WTC11 (cell line): ENCODE data around the gene CSH2. TPM values are rescaled to one million over a fixed set of nuclear protein-coding genes. Genes with fewer than 3 reads are reported as not detected.

Experiments used
- ATAC-seq: fragments of 200-7000 bp; cut with Tn5 transposase; 2 replicates; pipeline ENCODE4 v1.10.0; 2021; ENCODE audit warnings: mild to moderate bottlenecking, moderate library complexity
- CTCF ChIA-PET: fragments of 300-600 bp; sonication (Branson Sonifier 250); formaldehyde crosslinking; loops from one replicate; lab custom pipeline; 2021; ENCODE audit warnings: antibody characterized with exemption; lab: Charles Lee
- POLR2A ChIA-PET: fragments of 350-600 bp; sonication (Branson Sonifier 250); formaldehyde crosslinking; loops from one replicate; lab custom pipeline; 2021; ENCODE audit warnings: antibody characterized with exemption; lab: Charles Lee
- DNase-seq: peaks from one replicate; pipeline ENCODE4 v3.0.0; 2021; ENCODE audit warnings: low spot score
- H3K27ac Mint-ChIP-seq: 2 replicates; pipeline ENCODE4 v1.8.0; 2021; ENCODE audit warnings: mixed read lengths
- H3K27me3 Mint-ChIP-seq: 2 replicates; pipeline ENCODE4 v1.8.0; 2021; ENCODE audit warnings: low read depth, mild to moderate bottlenecking, moderate library complexity, mixed read lengths
- H3K36me3 Mint-ChIP-seq: 2 replicates; pipeline ENCODE4 v1.8.0; 2021; ENCODE audit warnings: mixed read lengths
- H3K4me1 Mint-ChIP-seq: 2 replicates; pipeline ENCODE4 v1.8.0; 2022; ENCODE audit warnings: mixed read lengths
- H3K4me3 Mint-ChIP-seq: 2 replicates; pipeline ENCODE4 v1.8.0; 2021; ENCODE audit warnings: mild to moderate bottlenecking, moderate library complexity, mixed read lengths
- H3K9me3 Mint-ChIP-seq: 2 replicates; pipeline ENCODE4 v1.8.0; 2021; ENCODE audit warnings: mixed read lengths
- CBFB ChIP-seq: sonication (generic); formaldehyde crosslinking; IDR thresholded peaks from 2 replicates; pipeline ENCODE4 v1.8.1; 2022; ENCODE audit warnings: mild to moderate bottlenecking, low read depth, missing genetic modification reagents
- ELF4 ChIP-seq: sonication (generic); formaldehyde crosslinking; IDR thresholded peaks from 2 replicates; pipeline ENCODE4 v1.8.1; 2022; ENCODE audit warnings: low read depth, mild to moderate bottlenecking, moderate library complexity, missing genetic modification reagents
- EMX1 ChIP-seq: fragments of 250-450 bp; sonication (Bioruptor Pico); IDR thresholded peaks from 2 replicates; pipeline ENCODE4 v1.8.0; 2021; ENCODE audit warnings: mild to moderate bottlenecking
- FOXK1 ChIP-seq: sonication (generic); formaldehyde crosslinking; IDR thresholded peaks from 2 replicates; pipeline ENCODE4 v1.8.0; 2022; ENCODE audit warnings: mild to moderate bottlenecking, moderate library complexity, missing genetic modification reagents
- IRF2 ChIP-seq: sonication (generic); formaldehyde crosslinking; IDR thresholded peaks from 2 replicates; pipeline ENCODE4 v1.8.0; 2022; ENCODE audit warnings: low read depth, missing genetic modification reagents, borderline replicate concordance
- JUN ChIP-seq: sonication (generic); formaldehyde crosslinking; IDR thresholded peaks from 2 replicates; pipeline ENCODE4 v1.8.0; 2023; ENCODE audit warnings: mild to moderate bottlenecking, missing genetic modification reagents
- MXD4 ChIP-seq: fragments of 250-450 bp; sonication (Bioruptor Pico); IDR thresholded peaks from 2 replicates; pipeline ENCODE4 v1.8.0; 2021; ENCODE audit warnings: mild to moderate bottlenecking, moderate library complexity, borderline replicate concordance
- MYBL2 ChIP-seq: sonication (generic); formaldehyde crosslinking; IDR thresholded peaks from 2 replicates; pipeline ENCODE4 v1.8.1; 2023; ENCODE audit warnings: mild to moderate bottlenecking, moderate library complexity, missing genetic modification reagents
- total RNA-seq: library from RNA; stranded (reverse); gene quantifications from 3 replicates; pipeline ENCODE4 v1.2.3, GENCODE V29; 2021
- TF ChIP-seq, protein P1 (sequence below): fragments of 250-450 bp; sonication (Bioruptor Pico); IDR thresholded peaks from 2 replicates; pipeline ENCODE4 v1.9.0; 2021; ENCODE audit warnings: mild to moderate bottlenecking, borderline replicate concordance
- TF ChIP-seq, protein P2 (sequence below): sonication (generic); formaldehyde crosslinking; IDR thresholded peaks from 2 replicates; pipeline ENCODE4 v1.8.0; 2023; ENCODE audit warnings: missing genetic modification reagents, mild to moderate bottlenecking, borderline replicate concordance
- TF ChIP-seq, protein P3 (sequence below): sonication (generic); formaldehyde crosslinking; IDR thresholded peaks from 2 replicates; pipeline ENCODE4 v1.8.1; 2022; ENCODE audit warnings: mild to moderate bottlenecking, missing genetic modification reagents, moderate library complexity, borderline replicate concordance
- TF ChIP-seq, protein P4 (sequence below): sonication (generic); formaldehyde crosslinking; IDR thresholded peaks from 2 replicates; pipeline ENCODE4 v1.8.1; 2023; ENCODE audit warnings: mild to moderate bottlenecking, missing genetic modification reagents, moderate library complexity

Gene CSH2
- total RNA-seq, 1 experiment from 2014 or later, result not detected

DNA sequence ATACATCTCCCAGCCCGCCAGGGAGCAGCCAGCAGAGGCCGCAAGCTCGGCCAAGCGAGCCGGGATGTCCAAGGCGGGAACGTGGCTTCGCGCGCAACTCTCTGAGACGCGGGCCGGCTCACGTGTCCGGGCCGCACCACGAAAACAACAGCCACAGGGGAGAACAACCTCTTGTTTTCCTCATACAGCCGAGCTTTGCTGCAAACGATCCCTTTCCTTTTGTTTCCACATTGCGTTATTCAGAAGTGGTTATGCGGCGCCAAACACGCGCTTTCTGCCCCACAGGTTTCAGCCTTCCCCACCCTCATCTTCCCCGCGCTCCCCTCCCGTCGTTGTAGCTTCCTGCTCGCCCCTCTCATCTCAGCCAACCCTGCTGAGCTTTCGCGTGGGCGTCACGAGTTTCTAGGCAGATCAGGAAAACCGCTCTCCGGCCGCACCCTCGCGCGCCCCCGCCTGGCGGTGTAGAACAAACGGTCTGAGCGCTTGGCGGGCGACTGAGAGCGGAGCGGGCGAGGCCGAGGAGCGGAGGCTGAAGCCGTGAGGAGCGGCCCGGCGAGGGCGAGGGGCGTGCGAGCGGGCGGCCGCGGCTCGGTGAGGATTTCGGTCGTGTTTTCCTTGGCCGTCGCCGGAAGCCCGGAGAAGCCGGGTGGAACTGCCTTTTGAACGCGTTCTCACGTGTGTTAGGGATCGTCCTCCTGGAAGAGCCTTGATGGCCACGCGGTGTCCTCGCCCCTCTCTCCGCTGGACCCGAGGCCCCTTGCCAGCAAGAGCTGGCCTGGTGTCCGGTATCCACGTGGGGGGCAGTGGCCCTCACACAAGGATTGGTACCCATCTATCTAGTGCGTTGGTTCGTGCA lies 24.4 kb downstream of the CSH2 start (continued):
- TF ChIP-seq, protein P1, sequence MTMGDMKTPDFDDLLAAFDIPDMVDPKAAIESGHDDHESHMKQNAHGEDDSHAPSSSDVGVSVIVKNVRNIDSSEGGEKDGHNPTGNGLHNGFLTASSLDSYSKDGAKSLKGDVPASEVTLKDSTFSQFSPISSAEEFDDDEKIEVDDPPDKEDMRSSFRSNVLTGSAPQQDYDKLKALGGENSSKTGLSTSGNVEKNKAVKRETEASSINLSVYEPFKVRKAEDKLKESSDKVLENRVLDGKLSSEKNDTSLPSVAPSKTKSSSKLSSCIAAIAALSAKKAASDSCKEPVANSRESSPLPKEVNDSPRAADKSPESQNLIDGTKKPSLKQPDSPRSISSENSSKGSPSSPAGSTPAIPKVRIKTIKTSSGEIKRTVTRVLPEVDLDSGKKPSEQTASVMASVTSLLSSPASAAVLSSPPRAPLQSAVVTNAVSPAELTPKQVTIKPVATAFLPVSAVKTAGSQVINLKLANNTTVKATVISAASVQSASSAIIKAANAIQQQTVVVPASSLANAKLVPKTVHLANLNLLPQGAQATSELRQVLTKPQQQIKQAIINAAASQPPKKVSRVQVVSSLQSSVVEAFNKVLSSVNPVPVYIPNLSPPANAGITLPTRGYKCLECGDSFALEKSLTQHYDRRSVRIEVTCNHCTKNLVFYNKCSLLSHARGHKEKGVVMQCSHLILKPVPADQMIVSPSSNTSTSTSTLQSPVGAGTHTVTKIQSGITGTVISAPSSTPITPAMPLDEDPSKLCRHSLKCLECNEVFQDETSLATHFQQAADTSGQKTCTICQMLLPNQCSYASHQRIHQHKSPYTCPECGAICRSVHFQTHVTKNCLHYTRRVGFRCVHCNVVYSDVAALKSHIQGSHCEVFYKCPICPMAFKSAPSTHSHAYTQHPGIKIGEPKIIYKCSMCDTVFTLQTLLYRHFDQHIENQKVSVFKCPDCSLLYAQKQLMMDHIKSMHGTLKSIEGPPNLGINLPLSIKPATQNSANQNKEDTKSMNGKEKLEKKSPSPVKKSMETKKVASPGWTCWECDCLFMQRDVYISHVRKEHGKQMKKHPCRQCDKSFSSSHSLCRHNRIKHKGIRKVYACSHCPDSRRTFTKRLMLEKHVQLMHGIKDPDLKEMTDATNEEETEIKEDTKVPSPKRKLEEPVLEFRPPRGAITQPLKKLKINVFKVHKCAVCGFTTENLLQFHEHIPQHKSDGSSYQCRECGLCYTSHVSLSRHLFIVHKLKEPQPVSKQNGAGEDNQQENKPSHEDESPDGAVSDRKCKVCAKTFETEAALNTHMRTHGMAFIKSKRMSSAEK (CRISPR knock-in tag), result no peak
- 0 out of 2 replicates have a peak, but pooled peaks have one; percentile 85 for TF ChIP-seq IRF2 (CRISPR knock-in tag)
- TF ChIP-seq, protein P2, sequence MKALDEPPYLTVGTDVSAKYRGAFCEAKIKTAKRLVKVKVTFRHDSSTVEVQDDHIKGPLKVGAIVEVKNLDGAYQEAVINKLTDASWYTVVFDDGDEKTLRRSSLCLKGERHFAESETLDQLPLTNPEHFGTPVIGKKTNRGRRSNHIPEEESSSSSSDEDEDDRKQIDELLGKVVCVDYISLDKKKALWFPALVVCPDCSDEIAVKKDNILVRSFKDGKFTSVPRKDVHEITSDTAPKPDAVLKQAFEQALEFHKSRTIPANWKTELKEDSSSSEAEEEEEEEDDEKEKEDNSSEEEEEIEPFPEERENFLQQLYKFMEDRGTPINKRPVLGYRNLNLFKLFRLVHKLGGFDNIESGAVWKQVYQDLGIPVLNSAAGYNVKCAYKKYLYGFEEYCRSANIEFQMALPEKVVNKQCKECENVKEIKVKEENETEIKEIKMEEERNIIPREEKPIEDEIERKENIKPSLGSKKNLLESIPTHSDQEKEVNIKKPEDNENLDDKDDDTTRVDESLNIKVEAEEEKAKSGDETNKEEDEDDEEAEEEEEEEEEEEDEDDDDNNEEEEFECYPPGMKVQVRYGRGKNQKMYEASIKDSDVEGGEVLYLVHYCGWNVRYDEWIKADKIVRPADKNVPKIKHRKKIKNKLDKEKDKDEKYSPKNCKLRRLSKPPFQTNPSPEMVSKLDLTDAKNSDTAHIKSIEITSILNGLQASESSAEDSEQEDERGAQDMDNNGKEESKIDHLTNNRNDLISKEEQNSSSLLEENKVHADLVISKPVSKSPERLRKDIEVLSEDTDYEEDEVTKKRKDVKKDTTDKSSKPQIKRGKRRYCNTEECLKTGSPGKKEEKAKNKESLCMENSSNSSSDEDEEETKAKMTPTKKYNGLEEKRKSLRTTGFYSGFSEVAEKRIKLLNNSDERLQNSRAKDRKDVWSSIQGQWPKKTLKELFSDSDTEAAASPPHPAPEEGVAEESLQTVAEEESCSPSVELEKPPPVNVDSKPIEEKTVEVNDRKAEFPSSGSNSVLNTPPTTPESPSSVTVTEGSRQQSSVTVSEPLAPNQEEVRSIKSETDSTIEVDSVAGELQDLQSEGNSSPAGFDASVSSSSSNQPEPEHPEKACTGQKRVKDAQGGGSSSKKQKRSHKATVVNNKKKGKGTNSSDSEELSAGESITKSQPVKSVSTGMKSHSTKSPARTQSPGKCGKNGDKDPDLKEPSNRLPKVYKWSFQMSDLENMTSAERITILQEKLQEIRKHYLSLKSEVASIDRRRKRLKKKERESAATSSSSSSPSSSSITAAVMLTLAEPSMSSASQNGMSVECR (CRISPR knock-in tag), result peak; percentile 32; the same call in 1 of the 2 replicates
- peak; percentile 87 for TF ChIP-seq MYBL2 (CRISPR knock-in tag)
- TF ChIP-seq, protein P3, sequence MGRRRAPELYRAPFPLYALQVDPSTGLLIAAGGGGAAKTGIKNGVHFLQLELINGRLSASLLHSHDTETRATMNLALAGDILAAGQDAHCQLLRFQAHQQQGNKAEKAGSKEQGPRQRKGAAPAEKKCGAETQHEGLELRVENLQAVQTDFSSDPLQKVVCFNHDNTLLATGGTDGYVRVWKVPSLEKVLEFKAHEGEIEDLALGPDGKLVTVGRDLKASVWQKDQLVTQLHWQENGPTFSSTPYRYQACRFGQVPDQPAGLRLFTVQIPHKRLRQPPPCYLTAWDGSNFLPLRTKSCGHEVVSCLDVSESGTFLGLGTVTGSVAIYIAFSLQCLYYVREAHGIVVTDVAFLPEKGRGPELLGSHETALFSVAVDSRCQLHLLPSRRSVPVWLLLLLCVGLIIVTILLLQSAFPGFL, result 0 out of 2 replicates have a peak, but pooled peaks have one; percentile 12
- TF ChIP-seq MXD4, result no peak

DNA sequence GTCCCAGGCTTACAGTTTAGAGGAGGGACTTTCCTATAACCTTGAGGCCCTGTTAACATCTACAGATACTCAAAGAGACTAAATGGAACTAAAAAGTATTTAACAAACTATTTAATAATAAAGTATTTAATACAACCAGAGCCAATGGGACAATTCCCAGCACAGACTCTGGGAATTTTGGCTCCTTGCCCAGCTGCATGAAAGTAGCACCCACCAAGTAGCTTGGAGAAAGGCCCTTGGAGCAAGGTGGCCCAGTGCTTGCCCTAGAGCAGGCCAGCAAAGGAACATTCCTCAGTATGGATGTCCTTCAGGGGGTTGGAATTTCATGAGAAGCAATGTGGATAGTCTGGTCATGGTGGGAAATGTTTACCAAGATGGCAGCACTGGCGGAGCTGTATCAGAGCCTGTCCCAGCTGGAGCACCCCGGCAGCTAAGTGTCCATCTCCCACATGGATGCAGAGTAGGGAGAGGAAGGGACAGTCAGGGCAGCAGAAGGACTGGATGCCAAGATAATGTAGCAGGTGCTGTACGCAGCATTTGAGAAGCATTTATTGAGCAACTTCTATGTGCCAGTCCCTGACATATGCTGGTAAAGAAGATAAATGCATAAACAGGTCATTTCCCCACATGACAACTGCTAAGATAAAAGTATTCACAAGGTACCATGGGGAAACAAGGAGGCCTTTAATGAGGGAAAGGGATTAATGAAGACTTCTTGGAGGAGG lies 25.8 kb downstream of the CSH2 start:
- H3K27ac Mint-ChIP-seq, result no peak overlapping the region
- TF ChIP-seq ELF4 (CRISPR knock-in tag), result no peak
- peaks cover 78% of the 10 kb centered on the region for H3K27me3 Mint-ChIP-seq
- CTCF ChIA-PET, result interaction anchor here (1.4 to 3.9 kb wide), 5 partner anchors 11 to 105 kb away, joined by 4 to 43 read pairs (median 6); no protein-coding TSS in a partner anchor
- POLR2A ChIA-PET, result interaction anchor here (0.7 kb wide), 1 partner anchor 9 kb away, joined by 3 read pairs; no protein-coding TSS in a partner anchor
- H3K9me3 Mint-ChIP-seq, result peaks cover 12% of the 10 kb centered on the region
- ATAC-seq (no peak), DNase-seq (no peak)
- H3K4me1 Mint-ChIP-seq, result 0 out of 2 replicates have a peak, but pooled peaks cover 4% of the 10 kb centered on the region
- H3K36me3 Mint-ChIP-seq, result peaks cover 6% of the 10 kb centered on the region
- H3K4me3 Mint-ChIP-seq, result peak overlapping the region; percentile 16; the same call in 1 of the 2 replicates

DNA sequence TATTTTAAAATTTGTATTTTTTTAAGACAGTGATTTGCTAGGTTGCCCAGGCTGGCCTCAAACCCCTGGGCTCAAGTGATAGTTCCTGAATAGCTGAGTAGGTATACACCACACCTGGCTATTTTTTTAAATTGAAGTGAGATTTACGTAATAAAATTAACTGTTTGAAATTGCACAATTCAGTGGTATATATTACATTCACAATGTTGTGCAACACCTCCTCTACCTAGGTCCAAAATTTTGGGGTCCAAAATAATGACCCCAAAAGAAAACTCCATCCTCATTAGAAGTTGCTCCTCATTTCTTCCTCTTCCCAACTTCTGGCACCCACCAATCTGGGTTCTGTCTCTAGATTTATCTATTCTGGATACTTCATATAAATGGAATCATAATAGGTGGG lies 28.0 kb downstream of the CSH2 start:
- Mint-ChIP-seq H3K4me3 (no peak overlapping the region), H3K4me1 (peaks cover 15% of the 10 kb centered on the region), H3K27ac (no peak overlapping the region), H3K27me3 (peaks cover 56% of the 10 kb centered on the region), H3K36me3 (peaks cover 6% of the 10 kb centered on the region), H3K9me3 (peaks cover 12% of the 10 kb centered on the region)
- ChIA-PET CTCF (no interaction called here), POLR2A (no interaction called here)
- DNase-seq (no peak), ATAC-seq (no peak)
- TF ChIP-seq JUN (CRISPR knock-in tag) (no peak), CBFB (no peak), FOXK1 (CRISPR knock-in tag) (no peak), EMX1 (CRISPR knock-in tag) (no peak)
- TF ChIP-seq, protein P4, sequence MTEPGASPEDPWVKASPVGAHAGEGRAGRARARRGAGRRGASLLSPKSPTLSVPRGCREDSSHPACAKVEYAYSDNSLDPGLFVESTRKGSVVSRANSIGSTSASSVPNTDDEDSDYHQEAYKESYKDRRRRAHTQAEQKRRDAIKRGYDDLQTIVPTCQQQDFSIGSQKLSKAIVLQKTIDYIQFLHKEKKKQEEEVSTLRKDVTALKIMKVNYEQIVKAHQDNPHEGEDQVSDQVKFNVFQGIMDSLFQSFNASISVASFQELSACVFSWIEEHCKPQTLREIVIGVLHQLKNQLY (CRISPR knock-in tag), result no peak
- TF ChIP-seq, protein P1 (CRISPR knock-in tag), result no peak
